HEK293T (cell line): ENCODE results near the gene SLC26A8.

Experiments
- CTCF ChIA-PET: fragments of 350-600 bp; formaldehyde crosslinking; extraction: SDS; loops from one replicate; lab custom pipeline; 2021; ENCODE audit warnings: antibody characterized with exemption, inconsistent platforms; lab: Yijun Ruan, JAX
- POLR2A ChIA-PET: fragments of 350-600 bp; formaldehyde crosslinking; extraction: SDS; loops from one replicate; lab custom pipeline; 2020; ENCODE audit warnings: antibody characterized with exemption, inconsistent platforms; lab: Yijun Ruan, JAX
- DNase-seq: peaks from one replicate; pipeline ENCODE4 v3.0.0; 2012; ENCODE audit warnings: mixed read lengths; ENCODE audit errors: extremely low spot score
- ARNT ChIP-seq: fragments of 450-650 bp; IDR thresholded peaks from 2 replicates; pipeline ENCODE4 v1.6.1; 2017; ENCODE audit warnings: mild to moderate bottlenecking
- BHLHE40 ChIP-seq: fragments of 450-650 bp; IDR thresholded peaks from 2 replicates; pipeline ENCODE4 v1.6.1; 2016; ENCODE audit warnings: mild to moderate bottlenecking, moderate library complexity, borderline replicate concordance
- CTBP1 ChIP-seq: fragments of 450-650 bp; IDR thresholded peaks from 2 replicates; pipeline ENCODE4 v1.6.1; 2016; ENCODE audit warnings: borderline replicate concordance
- ELF4 ChIP-seq: fragments of 450-650 bp; IDR thresholded peaks from 2 replicates; pipeline ENCODE4 v1.6.1; 2017; ENCODE audit warnings: antibody characterized with exemption
- FOXA1 ChIP-seq: fragments of 450-650 bp; IDR thresholded peaks from 2 replicates; pipeline ENCODE4 v1.6.1; 2016; ENCODE audit warnings: mild to moderate bottlenecking
- FOXK2 ChIP-seq: fragments of 450-650 bp; IDR thresholded peaks from 2 replicates; pipeline ENCODE4 v1.6.1; 2016; ENCODE audit warnings: mild to moderate bottlenecking
- FOXM1 ChIP-seq: fragments of 450-650 bp; IDR thresholded peaks from 2 replicates; pipeline ENCODE4 v1.6.1; 2017; ENCODE audit warnings: mild to moderate bottlenecking, borderline replicate concordance
- HDGF ChIP-seq: fragments of 450-650 bp; IDR thresholded peaks from 2 replicates; pipeline ENCODE4 v1.6.1; 2017; ENCODE audit warnings: antibody characterized with exemption, borderline replicate concordance
- L3MBTL2 ChIP-seq: fragments of 450-650 bp; conservative IDR thresholded peaks from 2 replicates; pipeline ENCODE4 v1.6.1; 2016; ENCODE audit warnings: mild to moderate bottlenecking
- LEF1 ChIP-seq: fragments of 450-650 bp; IDR thresholded peaks from 2 replicates; pipeline ENCODE4 v1.6.1; 2017; ENCODE audit warnings: mild to moderate bottlenecking, borderline replicate concordance
- NFRKB ChIP-seq: fragments of 450-650 bp; IDR thresholded peaks from 2 replicates; pipeline ENCODE4 v1.6.1; 2016; ENCODE audit warnings: mild to moderate bottlenecking, moderate library complexity
- PKNOX1 ChIP-seq: fragments of 450-650 bp; IDR thresholded peaks from 2 replicates; pipeline ENCODE4 v1.6.1; 2016
- SP1 ChIP-seq: fragments of 450-650 bp; IDR thresholded peaks from 2 replicates; pipeline ENCODE4 v1.6.1; 2017
- SUZ12 ChIP-seq: fragments of 450-650 bp; IDR thresholded peaks from 2 replicates; pipeline ENCODE4 v1.6.1; 2016; ENCODE audit warnings: mild to moderate bottlenecking
- TARDBP ChIP-seq: fragments of 450-650 bp; IDR thresholded peaks from 2 replicates; pipeline ENCODE4 v1.6.1; 2016
- ZNF384 ChIP-seq: fragments of 450-650 bp; IDR thresholded peaks from 2 replicates; pipeline ENCODE4 v1.6.1; 2016

Gene SLC26A8

GRCh38 chr6:35931120-35931561 lies 93.3 kb downstream of the SLC26A8 start:
- TF ChIP-seq FOXK2 (no peak), LEF1 (no peak), SUZ12 (no peak), NFRKB (no peak), ZNF384 (no peak), BHLHE40 (no peak), ELF4 (no peak), SP1 (no peak), FOXM1 (no peak), FOXA1 (no peak)
- DNase-seq = no peak
- ChIA-PET CTCF (no interaction called here), POLR2A (interaction anchor here (1.5 kb wide), 1 partner anchor 9 kb away, joined by 5 read pairs; no protein-coding TSS in a partner anchor)

GRCh38 chr6:35929601-35930000 lies 94.8 kb downstream of the SLC26A8 start:
- TF ChIP-seq BHLHE40 (no peak), PKNOX1 (no peak), FOXA1 (no peak), TARDBP (no peak), L3MBTL2 (no peak), ARNT (no peak), CTBP1 (no peak), FOXM1 (no peak), SUZ12 (no peak), LEF1 (no peak), HDGF (no peak), FOXK2 (no peak)
- POLR2A ChIA-PET = interaction anchor here (1.5 kb wide), 1 partner anchor 8 kb away, joined by 5 read pairs; no protein-coding TSS in a partner anchor
- CTCF ChIA-PET = no interaction called here
- no peak for DNase-seq

- ChIA-PET POLR2A (no interaction called here), CTCF (interaction anchor here (0.7 kb wide), 1 partner anchor 30 kb away, joined by 9 read pairs; no protein-coding TSS in a partner anchor)
- TF ChIP-seq SP1 (no peak), ZNF384 (peak; percentile 49; the same call in 1 of the 2 replicates), NFRKB (no peak), FOXM1 (no peak), PKNOX1 (peak; percentile 80)
- DNase-seq = no peak
Measured at GRCh38 chr6:35926509-35927215, 97.8 kb downstream of the SLC26A8 start.

GRCh38 chr6:35925961-35926360 lies 98.5 kb downstream of the SLC26A8 start:
- POLR2A ChIA-PET = no interaction called here
- TF ChIP-seq SP1 (no peak), CTBP1 (no peak), ELF4 (no peak), LEF1 (no peak), ZNF384 (no peak), BHLHE40 (no peak), ARNT (no peak), HDGF (no peak), PKNOX1 (no peak), FOXA1 (no peak), TARDBP (no peak), FOXK2 (no peak), NFRKB (no peak), FOXM1 (no peak), SUZ12 (no peak), L3MBTL2 (no peak)
- no peak for DNase-seq
- CTCF ChIA-PET = no interaction called here

GRCh38 chr6:35924146-35924545 lies 100.3 kb downstream of the SLC26A8 start:
- no peak for DNase-seq
- CTCF ChIA-PET = no interaction called here
- TF ChIP-seq CTBP1 (no peak), SUZ12 (no peak), FOXM1 (no peak)
- POLR2A ChIA-PET = no interaction called here

- POLR2A ChIA-PET = interaction anchor here (1.3 kb wide), 1 partner anchor 8 kb away, joined by 5 read pairs; no protein-coding TSS in a partner anchor
- TF ChIP-seq ELF4 (no peak), ARNT (no peak), BHLHE40 (no peak), FOXA1 (no peak), HDGF (no peak), SUZ12 (no peak), LEF1 (no peak), TARDBP (no peak), CTBP1 (no peak), L3MBTL2 (no peak), SP1 (no peak), FOXK2 (no peak), NFRKB (no peak), ZNF384 (no peak), FOXM1 (no peak), PKNOX1 (no peak)
- CTCF ChIA-PET = interaction anchor here (0.6 to 0.7 kb wide), 2 partner anchors 51 to 593 kb away, joined by 3 read pairs; no protein-coding TSS in a partner anchor
- DNase-seq = no peak
Measured at GRCh38 chr6:35922139-35922554, 102.3 kb downstream of the SLC26A8 start.
